ENCODE measurements around the gene CRMP1.

GRCh38 chr4:5933996-5934831 lies 41.3 kb upstream of the CRMP1 start:
- TF ChIP-seq CBX8 (IDR thresholded peaks at IDR 0.05; ENCODE audit: borderline replicate concordance, low read depth, low read length): no peak
- no peak for TF ChIP-seq JUN (IDR thresholded peaks at IDR 0.05; ENCODE audit: low read depth, low read length)
- no peak for TF ChIP-seq POLR2A (IDR thresholded peaks at IDR 0.05; ENCODE audit: control extremely low read depth in 1 of 2, low read depth in 2 of 2, low read length in 2 of 2)
- no peak for TF ChIP-seq CTCF (IDR thresholded peaks at IDR 0.05; ENCODE audit: control extremely low read depth in 1 of 3, insufficient read depth in 1 of 3, low read depth in 1 of 3, low read length in 3 of 3)
- no peak for TF ChIP-seq HDAC6 (IDR thresholded peaks at IDR 0.05; ENCODE audit: low read depth, low read length)
- TF ChIP-seq SUZ12 (IDR thresholded peaks at IDR 0.05; ENCODE audit: low read length): no peak
- no peak for TF ChIP-seq PHF8 (conservative IDR thresholded peaks at IDR 0.05; ENCODE audit: low read depth, low read length)
- no peak for TF ChIP-seq ZNF274 (IDR thresholded peaks at IDR 0.05; ENCODE audit: borderline replicate concordance, extremely low read depth, low read length)
- no peak for TF ChIP-seq POLR2AphosphoS5 (IDR thresholded peaks at IDR 0.05; ENCODE audit: low read depth, low read length)
- TF ChIP-seq TCF12 (IDR thresholded peaks at IDR 0.05; ENCODE audit: low read depth, low read length): no peak
- TF ChIP-seq CEBPB (IDR thresholded peaks at IDR 0.05; ENCODE audit: low read depth, low read length): no peak
- no peak for TF ChIP-seq EZH2 (IDR thresholded peaks at IDR 0.05; ENCODE audit: low read depth, low read length, severe bottlenecking)
- no peak for TF ChIP-seq EP300 (IDR thresholded peaks at IDR 0.05; ENCODE audit: borderline replicate concordance in 1 of 2, low read depth in 2 of 2, low read length in 2 of 2)
- TF ChIP-seq MAX (IDR thresholded peaks at IDR 0.05): no peak

Measured in H1 (cell line).